GM18861 (cell line): ENCODE data around the gene CSH1.
"Not testable (repeated sequence)": the region's sequence is repeated elsewhere in the genome, so short reads cannot be mapped to it uniquely, and the experiment has no call there.

Source experiments
- ATAC-seq: cut with Tn5 transposase; IDR thresholded peaks from one replicate; pipeline ENCODE4 v1.9.1; 2021; ENCODE audit not compliant: unreplicated experiment

The CSH1 gene

DNA sequence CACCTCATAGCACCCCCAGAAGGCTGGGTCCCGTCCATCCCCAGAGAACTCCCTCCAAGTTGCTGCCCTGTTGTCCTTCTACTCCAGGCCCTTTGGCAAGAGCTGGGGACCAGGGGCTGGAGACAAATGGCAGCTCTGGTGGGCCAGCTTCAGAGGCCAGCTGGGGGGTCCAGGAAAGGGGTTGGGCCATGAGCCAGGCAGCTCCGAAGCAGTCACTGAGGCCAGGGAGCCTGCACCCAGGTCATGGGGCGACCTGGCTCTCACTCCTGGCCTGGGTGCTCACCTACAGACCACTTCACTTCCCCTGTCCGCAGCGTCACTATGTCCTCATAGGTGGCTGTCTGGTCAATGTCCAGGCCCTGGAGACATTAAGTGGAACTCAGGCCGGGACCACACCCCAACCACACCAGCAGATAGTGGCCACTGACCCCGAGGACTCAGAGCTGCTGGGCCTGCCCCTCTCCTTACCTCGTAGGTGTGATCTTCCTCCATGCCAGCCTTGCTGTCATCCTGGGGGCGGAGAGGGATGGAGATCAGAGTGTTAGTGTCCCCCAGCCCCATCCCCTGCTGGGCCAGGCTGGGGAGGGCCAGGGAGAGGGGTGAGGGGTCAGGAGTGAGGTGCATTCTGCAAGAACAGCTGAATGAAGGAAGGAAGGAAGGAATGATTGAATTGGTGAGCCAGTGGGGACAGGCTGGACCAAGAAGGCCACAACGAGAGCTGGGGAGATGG, 32.8 kb upstream of the CSH1 start:
- ATAC-seq, result no peak

DNA sequence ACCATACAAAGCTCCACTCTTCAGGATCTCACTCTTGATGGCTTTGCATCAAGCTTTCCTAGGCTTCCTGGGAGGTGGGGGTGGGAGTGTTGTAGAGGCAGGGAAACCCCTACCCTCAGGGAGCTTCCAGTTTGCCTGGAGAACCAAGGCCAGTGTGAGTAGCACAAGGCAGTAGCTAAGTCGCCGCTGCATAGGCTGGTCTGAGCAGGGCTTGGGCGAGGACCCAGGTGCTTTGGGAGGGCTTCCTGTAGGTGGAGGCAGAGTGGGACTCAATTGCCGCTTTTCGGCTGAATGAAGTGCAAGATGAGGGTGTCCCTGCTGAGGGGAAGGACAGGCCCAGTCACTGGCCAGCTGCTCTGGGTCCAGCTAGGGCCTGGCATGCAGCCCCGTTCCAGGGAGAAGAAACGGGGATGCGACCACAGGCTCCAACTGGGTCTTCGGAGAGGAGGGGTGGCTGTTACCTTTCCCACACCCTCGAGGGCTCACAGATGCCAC, 31.8 kb upstream of the CSH1 start:
- ATAC-seq, result no peak

DNA sequence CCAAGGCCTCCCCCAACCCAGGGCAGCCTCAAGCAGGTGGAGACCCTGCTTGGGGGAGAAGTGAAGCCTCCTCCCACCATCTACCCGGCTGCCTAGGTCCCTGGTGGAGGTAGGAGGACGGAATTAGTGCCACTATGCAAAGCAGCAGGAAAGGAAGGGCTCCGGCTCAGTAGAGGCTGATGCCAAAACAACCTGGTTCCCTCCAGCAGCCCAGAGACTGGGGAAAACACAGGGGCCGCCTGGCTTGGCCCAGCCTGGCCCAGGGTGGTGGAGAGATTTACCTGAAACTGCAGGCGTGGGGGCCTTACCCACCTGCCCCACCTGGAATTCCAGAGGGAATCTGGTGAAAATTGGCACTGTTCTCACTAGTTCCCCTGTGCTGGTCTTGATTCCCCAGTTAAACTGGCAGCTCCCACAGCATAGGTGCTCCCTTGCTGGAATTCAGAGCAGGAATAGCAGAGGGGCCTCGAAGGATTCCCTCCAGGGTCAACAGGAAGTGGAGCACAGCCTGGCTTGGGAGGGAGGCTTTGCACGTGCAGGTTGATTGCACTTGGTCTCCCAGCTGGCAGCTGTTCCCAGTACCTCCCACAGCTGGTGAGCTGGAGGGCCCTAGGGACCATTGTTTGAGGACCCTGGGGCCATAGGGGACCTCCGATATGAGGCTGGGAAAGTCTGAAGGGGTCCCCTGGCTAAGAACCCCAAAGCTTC, 31.2 kb upstream of the CSH1 start:
- no peak for ATAC-seq

DNA sequence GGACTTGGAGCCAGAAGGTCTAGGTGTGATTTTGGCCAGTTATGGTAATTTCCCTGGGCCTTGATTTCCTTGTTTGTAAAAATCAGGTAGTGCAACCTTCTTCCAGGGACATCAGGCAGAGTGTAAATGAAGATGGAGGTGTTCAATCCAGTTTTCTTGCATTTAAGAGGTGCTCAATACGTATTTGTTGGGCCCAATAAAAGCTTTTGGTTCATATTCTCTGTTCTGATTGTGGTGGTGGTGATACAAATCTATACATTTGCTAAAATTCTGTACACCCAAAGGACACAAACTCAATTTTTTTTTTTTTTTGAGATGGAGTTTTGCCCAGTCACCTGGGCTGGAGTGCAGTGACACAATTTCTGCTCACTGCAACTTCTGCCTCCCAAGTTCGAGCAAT, 29.8 kb upstream of the CSH1 start:
- no peak for ATAC-seq

DNA sequence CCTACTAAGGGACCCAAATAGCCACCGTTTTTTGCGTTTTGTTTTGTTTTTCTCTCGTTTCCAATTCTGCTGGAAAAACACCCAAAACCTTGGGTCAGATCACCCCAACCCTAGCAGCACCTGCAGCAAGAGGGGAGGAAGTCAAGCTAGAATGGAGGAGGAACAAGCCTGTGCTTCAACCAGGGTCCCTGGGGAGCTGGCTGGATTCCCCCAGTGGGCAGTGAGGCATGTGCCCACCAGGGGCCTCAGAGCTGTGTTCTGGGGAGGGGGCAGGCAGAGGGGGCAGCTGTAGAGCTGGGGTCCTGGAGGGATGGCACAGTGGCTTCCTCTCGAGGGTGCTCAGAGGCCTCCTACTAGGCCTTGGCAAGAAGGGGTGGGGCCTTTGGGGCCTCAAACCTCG, 29.2 kb upstream of the CSH1 start:
- ATAC-seq, result no peak

- ATAC-seq, result not testable (repeated sequence)
Observed at GRCh38 chr17:63922402-63922801, 26.0 kb upstream of the CSH1 start.

GRCh38 chr17:63920779-63921178, 24.4 kb upstream of the CSH1 start:
- not testable (repeated sequence) for ATAC-seq

- not testable (repeated sequence) for ATAC-seq
Observed at GRCh38 chr17:63920050-63920449, 23.7 kb upstream of the CSH1 start.

GRCh38 chr17:63919311-63919723, 22.9 kb upstream of the CSH1 start:
- no peak for ATAC-seq

DNA sequence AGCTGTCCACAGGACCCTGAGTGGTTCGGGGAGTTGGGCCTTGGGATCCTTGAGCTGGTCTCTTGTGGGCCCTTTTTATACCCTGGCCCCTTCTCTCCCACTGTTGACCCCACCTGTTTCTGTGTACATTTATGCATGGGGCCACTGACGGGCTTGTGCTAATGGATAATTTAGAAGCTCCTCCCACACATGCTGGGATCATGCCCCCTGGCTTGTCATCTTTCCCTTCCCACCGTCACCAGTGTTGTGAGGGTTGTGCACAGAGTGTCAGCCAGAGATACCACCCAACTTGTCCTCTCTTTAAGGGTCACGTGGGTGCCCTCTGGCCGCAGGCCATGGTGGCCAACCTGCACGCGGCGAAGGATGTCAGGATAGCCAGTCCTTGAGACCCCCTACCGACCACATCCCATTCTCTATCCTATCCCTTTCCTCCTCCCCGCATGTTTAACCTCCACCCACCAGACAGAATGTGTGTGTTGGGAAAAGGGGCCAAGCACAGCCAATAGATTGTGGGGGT, 22.5 kb upstream of the CSH1 start, which contains the start of gene GH1:
GH1 (minus strand) TSS at position 51 of the 517 bp plus-strand sequence. CDS start 63 bp downstream, outside the sequence.
- not testable (repeated sequence) for ATAC-seq

DNA sequence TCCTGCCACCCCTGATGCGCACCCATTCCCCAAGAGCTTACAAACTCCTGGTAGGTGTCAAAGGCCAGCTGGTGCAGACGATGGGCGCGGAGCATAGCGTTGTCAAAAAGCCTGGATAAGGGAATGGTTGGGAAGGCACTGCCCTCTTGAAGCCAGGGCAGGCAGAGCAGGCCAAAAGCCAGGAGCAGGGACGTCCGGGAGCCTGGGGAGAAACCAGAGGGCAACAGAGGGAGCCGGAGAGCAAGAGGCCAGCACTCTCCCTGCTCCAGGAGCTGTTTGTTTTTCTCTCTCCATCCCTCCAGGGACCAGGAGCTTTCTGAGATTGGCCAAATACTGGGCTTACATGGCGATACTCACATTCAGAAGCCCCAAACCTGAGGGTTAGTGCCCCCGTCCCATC, 21.9 kb upstream of the CSH1 start:
- no peak for ATAC-seq

GRCh38 chr17:63917646-63918045, 21.3 kb upstream of the CSH1 start:
- no peak for ATAC-seq

- ATAC-seq, result not testable (repeated sequence)
Observed at GRCh38 chr17:63917206-63917605, 20.8 kb upstream of the CSH1 start.

DNA sequence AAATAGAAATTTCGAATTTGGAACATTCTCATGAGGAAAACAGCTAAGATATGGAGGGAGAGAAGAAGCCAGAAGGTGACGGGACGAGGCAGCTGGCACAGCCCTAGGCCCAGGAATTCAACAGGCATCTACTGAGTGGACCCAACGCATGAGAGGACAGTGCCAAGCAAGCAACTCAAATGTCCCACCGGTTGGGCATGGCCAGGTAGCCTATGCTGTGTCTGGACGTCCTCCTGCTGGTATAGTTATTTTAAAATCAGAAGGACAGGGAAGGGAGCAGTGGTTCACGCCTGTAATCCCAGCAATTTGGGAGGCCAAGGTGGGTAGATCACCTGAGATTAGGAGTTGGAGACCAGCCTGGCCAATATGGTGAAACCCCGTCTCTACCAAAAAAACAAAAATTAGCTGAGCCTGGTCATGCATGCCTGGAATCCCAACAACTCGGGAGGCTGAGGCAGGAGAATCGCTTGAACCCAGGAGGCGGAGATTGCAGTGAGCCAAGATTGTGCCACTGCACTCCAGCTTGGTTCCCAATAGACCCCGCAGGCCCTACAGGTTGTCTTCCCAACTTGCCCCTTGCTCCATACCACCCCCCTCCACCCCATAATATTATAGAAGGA, 20.3 kb upstream of the CSH1 start:
- ATAC-seq, result no peak

DNA sequence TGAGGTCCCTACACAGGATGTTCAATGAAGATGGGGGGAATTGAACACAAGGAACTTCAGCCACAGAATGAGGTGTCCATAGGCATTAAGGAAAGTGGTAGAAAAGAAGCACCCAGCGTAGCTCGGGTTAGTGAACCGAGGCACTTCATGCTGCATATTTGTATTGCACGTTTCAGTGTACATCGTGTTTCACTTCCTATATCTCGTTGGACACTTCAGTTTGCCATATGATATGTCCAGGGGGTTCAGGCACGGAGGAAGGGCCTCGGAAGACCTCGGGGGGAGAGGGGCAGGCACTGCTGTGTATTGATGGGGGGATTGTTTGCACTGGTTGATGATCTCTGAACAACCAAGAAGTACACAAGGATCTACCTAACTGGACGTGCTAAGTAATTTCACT, 19.4 kb upstream of the CSH1 start:
- not testable (repeated sequence) for ATAC-seq

DNA sequence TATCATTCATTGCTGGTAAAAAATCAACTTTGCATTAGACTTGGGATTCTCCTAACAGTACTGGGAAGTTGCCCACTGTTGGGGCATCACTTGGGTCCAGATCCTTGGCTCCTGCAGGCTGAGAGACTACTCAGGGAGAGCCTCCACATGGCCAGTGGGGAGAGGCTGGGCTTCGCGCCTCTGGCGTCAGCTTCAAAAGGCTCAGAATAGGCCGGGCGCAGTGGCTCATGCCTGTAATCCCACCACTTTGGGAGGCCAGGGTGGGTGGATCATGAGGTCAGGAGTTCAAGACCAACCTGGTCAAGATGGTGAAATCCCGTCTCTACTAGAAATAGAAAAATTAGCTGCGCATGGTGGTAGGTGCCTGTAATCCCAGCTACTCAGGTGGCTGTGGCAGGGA, 18.1 kb upstream of the CSH1 start:
- ATAC-seq, result no peak

- no peak for ATAC-seq
Observed at GRCh38 chr17:63911657-63912100, 15.3 kb upstream of the CSH1 start.

DNA sequence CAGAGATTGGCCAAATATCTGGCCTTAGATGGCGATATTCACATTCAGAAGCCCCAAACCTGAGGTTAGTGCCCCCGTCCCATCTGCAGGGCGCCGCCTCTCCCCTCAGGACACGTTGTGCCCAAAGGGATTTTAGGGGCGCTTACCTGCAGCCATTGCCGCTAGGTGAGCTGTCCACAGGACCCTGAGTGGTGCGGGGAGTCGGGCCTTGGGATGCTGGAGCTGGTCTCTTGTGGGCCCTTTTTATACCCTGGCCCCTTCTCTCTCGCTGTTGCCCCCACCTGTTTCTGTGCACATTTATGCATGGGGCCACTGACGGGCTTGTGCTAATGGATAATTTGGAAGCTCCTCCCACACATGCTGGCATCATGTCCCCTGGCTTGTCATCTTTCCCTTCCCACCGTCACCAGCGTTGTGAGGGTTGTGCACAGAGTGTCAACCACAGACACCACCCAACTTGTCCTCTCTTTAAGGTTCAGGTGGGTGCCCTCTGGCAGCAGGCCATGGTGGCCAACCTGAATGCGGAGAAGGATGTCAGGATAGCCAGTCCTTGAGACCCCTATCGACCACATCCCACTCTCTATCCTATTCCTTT, 14.8 kb upstream of the CSH1 start, which contains the start of gene CSHL1:
CSHL1 (minus strand) TSS at position 218 of the 595 bp plus-strand sequence; CDS start at position 156, 62 bp downstream.
- no peak for ATAC-seq

DNA sequence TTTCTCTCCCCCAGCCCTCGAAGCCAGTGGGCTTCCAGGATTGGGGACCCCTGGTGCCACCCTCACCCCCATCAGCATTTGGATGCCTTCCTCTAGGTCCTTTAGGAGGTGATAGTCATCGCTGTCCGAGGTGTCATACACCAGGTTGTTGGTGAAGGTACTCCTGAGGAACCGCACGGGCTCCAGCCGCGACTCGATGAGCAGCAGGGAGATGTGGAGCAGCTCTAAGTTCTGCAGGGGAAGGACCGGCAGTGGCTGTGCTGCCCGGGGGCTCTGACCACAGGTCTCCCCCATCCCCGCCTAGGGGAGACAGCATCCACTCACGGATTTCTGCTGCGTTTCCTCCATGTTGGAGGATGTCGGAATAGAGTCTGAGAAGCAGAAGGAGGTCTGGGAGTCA, 13.7 kb upstream of the CSH1 start:
- no peak for ATAC-seq

GRCh38 chr17:63909586-63909985, 13.2 kb upstream of the CSH1 start:
- ATAC-seq, result not testable (repeated sequence)
